ENCODE data around the gene MCRS1.
A peak's percentile ranks its signal among the peaks of the same experiment; 100 is the strongest.

The MCRS1 gene

DNA sequence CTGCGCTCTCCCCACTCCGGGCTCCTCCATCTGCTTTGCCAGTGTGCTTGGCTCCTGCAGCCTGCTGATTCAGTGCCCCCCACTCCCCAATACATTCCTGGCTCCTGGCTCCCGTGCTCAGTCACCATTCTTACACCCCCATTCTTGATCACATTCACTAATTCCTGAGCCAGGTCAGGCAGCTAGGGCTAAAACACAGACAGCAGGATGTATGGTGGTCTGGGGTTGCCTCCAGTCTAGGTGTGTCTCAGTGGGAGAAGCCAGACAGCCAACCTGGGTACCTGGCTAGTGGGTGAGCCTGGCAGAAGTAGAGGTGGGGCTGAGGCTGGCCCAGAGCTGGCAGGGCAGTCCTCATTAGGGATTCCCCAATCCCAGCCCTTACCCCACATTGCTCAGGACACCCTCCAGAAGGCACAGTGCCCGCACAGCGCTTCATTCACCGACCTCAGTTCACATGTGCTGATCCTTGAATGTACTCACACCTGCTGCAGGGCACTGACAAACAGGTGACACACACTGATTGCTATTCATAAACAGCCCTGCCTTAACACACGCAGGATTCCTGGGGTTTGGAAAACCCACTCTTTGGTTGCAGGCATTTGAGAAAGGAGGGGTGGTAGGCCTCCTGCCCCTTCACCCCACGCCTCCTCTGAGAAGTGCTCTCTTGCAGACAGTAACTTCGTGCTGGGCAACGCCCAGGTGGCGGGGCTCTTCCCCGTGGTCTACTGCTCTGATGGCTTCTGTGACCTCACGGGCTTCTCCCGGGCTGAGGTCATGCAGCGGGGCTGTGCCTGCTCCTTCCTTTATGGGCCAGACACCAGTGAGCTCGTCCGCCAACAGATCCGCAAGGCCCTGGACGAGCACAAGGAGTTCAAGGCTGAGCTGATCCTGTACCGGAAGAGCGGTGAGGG is 27.5 kb downstream of the MCRS1 start:
- no peak for DNase-seq (ENCODE audit: low read depth)
- no peak overlapping the region for H3K4me3 ChIP-seq (ENCODE audit: low read depth, low read length)
- TF ChIP-seq, protein P1, sequence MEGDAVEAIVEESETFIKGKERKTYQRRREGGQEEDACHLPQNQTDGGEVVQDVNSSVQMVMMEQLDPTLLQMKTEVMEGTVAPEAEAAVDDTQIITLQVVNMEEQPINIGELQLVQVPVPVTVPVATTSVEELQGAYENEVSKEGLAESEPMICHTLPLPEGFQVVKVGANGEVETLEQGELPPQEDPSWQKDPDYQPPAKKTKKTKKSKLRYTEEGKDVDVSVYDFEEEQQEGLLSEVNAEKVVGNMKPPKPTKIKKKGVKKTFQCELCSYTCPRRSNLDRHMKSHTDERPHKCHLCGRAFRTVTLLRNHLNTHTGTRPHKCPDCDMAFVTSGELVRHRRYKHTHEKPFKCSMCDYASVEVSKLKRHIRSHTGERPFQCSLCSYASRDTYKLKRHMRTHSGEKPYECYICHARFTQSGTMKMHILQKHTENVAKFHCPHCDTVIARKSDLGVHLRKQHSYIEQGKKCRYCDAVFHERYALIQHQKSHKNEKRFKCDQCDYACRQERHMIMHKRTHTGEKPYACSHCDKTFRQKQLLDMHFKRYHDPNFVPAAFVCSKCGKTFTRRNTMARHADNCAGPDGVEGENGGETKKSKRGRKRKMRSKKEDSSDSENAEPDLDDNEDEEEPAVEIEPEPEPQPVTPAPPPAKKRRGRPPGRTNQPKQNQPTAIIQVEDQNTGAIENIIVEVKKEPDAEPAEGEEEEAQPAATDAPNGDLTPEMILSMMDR (IDR thresholded peaks at IDR 0.05; ENCODE audit: low read depth, low read length, missing control alignments) = no peak

DNA sequence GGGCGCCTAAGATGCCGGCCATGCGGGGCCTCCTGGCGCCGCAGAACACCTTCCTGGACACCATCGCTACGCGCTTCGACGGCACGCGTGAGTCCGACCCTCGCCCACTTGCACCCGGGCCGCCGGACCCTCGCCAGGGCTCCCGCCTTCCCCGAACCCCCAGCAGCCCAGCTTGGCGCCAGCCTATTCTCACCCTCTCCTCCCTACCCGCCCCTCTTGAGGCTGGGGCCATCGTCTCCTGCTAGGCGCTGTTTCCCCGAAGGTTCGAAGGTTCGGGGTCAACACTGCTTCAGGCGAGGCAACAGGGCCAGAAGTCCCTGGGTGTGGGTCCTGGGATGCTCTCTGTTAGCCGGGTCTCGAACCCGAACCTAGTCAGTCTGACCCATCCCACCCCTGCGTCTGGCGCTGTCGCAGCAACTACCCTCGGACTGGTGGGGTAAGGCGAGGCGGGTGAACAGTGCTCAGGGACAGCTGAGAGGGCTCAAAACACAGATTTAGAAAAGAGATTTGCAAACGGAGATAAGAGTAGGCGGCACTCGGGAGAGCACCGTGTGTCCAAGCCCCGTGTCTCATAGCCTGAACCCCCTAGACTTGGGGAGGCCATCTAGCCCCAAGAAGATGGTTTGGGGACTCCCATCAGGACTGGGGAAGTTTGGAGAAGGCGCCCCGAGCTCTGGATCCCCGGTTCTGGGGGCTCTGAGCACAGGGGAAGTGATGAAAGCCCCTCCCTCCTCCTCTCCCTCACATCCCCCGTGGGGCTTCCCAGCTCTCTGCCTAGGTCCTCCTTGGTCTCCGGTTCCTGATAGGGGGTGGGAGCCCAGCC is 28.3 kb downstream of the MCRS1 start:
- TF ChIP-seq, protein P1 (IDR thresholded peaks at IDR 0.05; ENCODE audit: low read depth, low read length, missing control alignments) = no peak
- H3K4me3 ChIP-seq (ENCODE audit: low read depth, low read length) = no peak overlapping the region; the same call in 1 of the 2 replicates
- DNase-seq (ENCODE audit: low read depth) = no peak

DNA sequence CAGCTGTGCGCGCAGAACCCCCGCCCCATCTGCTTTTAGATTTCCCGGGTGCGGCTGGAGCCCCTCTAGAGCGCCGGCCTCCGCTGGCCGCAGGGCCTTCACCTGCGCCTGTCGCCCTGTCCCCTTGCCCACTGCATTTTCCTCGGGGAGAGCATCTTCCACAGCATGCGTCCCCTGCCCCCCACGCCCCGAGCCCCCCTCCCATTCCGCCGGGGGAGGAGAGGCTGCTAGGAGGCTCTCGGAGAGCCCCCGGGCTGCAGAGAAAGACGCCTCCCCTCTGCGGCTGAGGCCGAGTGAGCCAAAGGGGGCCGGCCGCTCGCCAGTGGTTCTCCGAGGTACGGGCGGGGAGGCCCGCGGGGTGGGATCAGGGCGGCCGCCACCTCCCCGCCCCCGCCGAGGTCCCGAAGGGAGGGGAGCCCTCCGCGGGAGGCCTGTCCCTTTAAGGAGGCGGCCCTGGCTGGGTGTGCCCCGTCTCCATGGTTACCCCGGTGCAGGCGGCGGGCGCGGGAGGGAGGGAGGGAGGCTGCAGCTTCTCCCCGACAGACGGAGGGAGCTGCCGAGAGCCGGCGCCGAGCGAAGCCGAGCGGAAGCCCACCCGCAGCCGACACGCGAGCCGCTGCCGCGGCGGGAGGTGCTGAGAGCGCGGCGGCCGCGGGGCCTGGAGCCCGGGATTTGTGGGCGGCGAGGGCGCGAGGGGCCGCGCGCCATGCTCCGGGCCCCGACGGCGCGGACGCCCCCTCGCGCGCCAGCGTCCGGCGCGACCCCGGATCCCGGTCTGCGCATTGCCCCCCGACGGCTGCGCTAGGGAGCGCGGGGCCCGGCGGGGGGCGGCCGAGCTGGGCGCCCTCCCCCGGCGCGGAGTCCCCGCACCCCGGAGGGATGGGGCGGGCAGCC is 29.2 kb downstream of the MCRS1 start, which contains the start of gene KCNH3:
TSS of gene KCNH3 (plus strand) at position 521 of the 894 bp plus-strand sequence. CDS start 387 bp downstream, outside the sequence.
- peak; percentile 22 for DNase-seq (ENCODE audit: low read depth)
- TF ChIP-seq, protein P1 (IDR thresholded peaks at IDR 0.05; ENCODE audit: low read depth, low read length, missing control alignments) = no peak
- H3K4me3 ChIP-seq (ENCODE audit: low read depth, low read length) = peak within 1 kb of the TSS; percentile 39

DNA sequence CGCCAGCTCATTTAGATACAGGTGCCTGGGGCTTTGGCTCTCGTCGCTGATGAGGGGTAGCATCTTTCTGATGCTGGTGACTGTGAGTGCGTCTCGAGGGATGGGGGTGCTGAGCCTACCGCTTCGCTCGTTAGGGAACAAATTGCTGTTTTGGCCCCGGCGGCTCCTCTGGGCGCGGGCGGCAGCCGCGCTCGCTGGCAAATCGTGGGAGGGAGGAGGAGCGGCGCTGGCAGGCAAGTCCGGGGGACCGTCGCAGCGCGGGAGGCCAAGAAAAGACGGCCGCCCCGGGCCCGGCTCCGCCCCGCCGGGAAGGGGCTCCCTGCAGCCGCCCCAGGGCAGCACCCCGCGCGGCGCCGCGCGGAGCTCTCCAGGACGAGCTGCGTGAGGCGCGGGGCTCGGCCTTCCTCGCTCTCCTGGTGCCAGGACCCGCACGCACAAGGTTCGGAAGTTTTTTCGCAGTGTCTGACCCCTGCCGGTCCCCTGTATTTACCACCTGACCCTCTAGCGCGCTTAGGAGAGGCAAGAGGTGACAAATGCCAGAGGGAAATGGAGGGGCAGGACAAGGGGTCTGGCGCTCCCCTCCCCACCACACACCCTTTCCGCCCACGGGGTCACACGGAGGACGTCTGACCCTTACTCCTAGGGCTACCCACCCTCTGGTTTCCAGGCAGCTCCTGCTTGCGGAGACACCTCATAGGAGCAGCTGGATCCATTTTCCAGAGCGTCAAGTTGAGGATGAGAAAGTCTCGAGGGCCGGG is 30.0 kb downstream of the MCRS1 start:
- DNase-seq (ENCODE audit: low read depth) = no peak
- H3K4me3 ChIP-seq (ENCODE audit: low read depth, low read length) = peak overlapping the region; percentile 39
- TF ChIP-seq, protein P1 (IDR thresholded peaks at IDR 0.05; ENCODE audit: low read depth, low read length, missing control alignments) = no peak

DNA sequence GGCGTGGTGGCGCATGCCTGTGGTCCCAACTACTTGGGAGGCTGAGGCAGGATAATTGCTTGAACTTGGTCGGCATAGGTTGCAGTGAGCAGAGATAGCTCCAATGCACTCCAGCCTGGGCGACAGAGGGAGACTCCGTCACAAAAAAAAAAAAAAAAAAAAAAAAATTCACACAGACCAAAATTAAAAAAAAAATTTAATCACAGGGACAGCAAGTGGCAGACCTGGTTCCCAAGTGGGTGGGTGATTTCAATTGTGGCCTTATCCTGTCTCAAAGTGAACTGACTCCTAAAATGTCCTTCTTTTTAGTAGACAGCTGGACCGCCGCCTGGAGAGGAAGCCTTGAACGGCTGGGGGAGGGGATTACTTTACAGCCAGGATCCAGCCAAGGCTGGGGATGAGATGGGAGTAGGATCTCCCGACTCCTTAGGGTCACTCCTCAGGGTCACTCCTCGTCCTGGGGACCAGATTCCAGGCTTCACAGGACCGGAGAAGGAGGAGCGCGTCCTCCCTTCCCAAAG is 30.7 kb downstream of the MCRS1 start:
- no peak overlapping the region; the same call in 1 of the 2 replicates for H3K4me3 ChIP-seq (ENCODE audit: low read depth, low read length)
- DNase-seq (ENCODE audit: low read depth) = no peak
- TF ChIP-seq, protein P1 (IDR thresholded peaks at IDR 0.05; ENCODE audit: low read depth, low read length, missing control alignments) = no peak
